ENCODE measurements around the gene OGT.

DNA sequence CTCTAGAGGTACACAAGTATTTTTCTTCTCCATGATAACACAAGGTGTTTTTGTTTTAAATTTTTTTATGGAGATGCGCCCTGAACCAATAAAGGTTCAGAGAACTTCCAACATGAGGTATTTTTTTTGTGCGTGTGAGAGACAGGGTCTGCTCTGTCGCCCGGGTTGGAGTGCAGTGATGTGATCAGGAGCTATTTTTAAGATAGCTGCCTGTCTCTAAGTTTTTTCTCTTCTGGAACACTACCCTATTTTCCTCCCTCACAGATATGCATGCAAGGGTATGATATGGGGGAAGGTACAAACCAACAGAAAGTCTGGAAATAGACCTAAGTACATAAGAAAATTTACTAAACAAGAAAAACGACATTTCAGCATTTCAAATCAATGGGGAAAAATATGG is 48.3 kb downstream of the OGT start:
- TF ChIP-seq BCL11A (tag by site-specific recombination; IDR thresholded peaks at IDR 0.05; ENCODE audit: low read depth), result no peak
- TF ChIP-seq, protein P1, sequence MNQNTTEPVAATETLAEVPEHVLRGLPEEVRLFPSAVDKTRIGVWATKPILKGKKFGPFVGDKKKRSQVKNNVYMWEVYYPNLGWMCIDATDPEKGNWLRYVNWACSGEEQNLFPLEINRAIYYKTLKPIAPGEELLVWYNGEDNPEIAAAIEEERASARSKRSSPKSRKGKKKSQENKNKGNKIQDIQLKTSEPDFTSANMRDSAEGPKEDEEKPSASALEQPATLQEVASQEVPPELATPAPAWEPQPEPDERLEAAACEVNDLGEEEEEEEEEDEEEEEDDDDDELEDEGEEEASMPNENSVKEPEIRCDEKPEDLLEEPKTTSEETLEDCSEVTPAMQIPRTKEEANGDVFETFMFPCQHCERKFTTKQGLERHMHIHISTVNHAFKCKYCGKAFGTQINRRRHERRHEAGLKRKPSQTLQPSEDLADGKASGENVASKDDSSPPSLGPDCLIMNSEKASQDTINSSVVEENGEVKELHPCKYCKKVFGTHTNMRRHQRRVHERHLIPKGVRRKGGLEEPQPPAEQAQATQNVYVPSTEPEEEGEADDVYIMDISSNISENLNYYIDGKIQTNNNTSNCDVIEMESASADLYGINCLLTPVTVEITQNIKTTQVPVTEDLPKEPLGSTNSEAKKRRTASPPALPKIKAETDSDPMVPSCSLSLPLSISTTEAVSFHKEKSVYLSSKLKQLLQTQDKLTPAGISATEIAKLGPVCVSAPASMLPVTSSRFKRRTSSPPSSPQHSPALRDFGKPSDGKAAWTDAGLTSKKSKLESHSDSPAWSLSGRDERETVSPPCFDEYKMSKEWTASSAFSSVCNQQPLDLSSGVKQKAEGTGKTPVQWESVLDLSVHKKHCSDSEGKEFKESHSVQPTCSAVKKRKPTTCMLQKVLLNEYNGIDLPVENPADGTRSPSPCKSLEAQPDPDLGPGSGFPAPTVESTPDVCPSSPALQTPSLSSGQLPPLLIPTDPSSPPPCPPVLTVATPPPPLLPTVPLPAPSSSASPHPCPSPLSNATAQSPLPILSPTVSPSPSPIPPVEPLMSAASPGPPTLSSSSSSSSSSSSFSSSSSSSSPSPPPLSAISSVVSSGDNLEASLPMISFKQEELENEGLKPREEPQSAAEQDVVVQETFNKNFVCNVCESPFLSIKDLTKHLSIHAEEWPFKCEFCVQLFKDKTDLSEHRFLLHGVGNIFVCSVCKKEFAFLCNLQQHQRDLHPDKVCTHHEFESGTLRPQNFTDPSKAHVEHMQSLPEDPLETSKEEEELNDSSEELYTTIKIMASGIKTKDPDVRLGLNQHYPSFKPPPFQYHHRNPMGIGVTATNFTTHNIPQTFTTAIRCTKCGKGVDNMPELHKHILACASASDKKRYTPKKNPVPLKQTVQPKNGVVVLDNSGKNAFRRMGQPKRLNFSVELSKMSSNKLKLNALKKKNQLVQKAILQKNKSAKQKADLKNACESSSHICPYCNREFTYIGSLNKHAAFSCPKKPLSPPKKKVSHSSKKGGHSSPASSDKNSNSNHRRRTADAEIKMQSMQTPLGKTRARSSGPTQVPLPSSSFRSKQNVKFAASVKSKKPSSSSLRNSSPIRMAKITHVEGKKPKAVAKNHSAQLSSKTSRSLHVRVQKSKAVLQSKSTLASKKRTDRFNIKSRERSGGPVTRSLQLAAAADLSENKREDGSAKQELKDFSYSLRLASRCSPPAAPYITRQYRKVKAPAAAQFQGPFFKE (tag by site-specific recombination; IDR thresholded peaks at IDR 0.05; ENCODE audit: borderline replicate concordance), result no peak
- TF ChIP-seq, protein P2, sequence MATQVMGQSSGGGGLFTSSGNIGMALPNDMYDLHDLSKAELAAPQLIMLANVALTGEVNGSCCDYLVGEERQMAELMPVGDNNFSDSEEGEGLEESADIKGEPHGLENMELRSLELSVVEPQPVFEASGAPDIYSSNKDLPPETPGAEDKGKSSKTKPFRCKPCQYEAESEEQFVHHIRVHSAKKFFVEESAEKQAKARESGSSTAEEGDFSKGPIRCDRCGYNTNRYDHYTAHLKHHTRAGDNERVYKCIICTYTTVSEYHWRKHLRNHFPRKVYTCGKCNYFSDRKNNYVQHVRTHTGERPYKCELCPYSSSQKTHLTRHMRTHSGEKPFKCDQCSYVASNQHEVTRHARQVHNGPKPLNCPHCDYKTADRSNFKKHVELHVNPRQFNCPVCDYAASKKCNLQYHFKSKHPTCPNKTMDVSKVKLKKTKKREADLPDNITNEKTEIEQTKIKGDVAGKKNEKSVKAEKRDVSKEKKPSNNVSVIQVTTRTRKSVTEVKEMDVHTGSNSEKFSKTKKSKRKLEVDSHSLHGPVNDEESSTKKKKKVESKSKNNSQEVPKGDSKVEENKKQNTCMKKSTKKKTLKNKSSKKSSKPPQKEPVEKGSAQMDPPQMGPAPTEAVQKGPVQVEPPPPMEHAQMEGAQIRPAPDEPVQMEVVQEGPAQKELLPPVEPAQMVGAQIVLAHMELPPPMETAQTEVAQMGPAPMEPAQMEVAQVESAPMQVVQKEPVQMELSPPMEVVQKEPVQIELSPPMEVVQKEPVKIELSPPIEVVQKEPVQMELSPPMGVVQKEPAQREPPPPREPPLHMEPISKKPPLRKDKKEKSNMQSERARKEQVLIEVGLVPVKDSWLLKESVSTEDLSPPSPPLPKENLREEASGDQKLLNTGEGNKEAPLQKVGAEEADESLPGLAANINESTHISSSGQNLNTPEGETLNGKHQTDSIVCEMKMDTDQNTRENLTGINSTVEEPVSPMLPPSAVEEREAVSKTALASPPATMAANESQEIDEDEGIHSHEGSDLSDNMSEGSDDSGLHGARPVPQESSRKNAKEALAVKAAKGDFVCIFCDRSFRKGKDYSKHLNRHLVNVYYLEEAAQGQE (tag by site-specific recombination; IDR thresholded peaks at IDR 0.05), result no peak
- no peak for TF ChIP-seq MZF1 (tag by site-specific recombination; IDR thresholded peaks at IDR 0.05; ENCODE audit: borderline replicate concordance)
- TF ChIP-seq, protein P3, sequence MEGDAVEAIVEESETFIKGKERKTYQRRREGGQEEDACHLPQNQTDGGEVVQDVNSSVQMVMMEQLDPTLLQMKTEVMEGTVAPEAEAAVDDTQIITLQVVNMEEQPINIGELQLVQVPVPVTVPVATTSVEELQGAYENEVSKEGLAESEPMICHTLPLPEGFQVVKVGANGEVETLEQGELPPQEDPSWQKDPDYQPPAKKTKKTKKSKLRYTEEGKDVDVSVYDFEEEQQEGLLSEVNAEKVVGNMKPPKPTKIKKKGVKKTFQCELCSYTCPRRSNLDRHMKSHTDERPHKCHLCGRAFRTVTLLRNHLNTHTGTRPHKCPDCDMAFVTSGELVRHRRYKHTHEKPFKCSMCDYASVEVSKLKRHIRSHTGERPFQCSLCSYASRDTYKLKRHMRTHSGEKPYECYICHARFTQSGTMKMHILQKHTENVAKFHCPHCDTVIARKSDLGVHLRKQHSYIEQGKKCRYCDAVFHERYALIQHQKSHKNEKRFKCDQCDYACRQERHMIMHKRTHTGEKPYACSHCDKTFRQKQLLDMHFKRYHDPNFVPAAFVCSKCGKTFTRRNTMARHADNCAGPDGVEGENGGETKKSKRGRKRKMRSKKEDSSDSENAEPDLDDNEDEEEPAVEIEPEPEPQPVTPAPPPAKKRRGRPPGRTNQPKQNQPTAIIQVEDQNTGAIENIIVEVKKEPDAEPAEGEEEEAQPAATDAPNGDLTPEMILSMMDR (tag by site-specific recombination; IDR thresholded peaks at IDR 0.05), result no peak

Data from HEK293 (cell line).